Suprapubic skin (tissue), 4 donors: ENCODE measurements around the gene SMTNL2.
A peak's percentile ranks its signal among the peaks of the same experiment; 100 is the strongest.

Source experiments
- CTCF ChIP-seq, 2 donors: fragments of 200-600 bp in 1 of 2; fragments of 450-650 bp in 1 of 2; sonication (generic) in 1 of 2; IDR thresholded peaks; one replicate each; pipeline ENCODE4 v1.5.1; 2016 to 2019; ENCODE audit warnings: antibody characterized with exemption in 2 of 2, mild to moderate bottlenecking in 1 of 2, moderate library complexity in 1 of 2
- EP300 ChIP-seq: sonication (generic); formaldehyde crosslinking; IDR thresholded peaks from one replicate; pipeline ENCODE4 v1.6.1; 2017; ENCODE audit warnings: antibody characterized with exemption
- POLR2A ChIP-seq, 2 donors: fragments of 450-650 bp; IDR thresholded peaks; one replicate each; pipeline ENCODE4 v1.6.1; 2017; ENCODE audit warnings: antibody characterized with exemption in 2 of 2, mild to moderate bottlenecking in 2 of 2, moderate library complexity in 2 of 2
- POLR2AphosphoS5 ChIP-seq, 3 donors: sonication (generic); formaldehyde crosslinking; IDR thresholded peaks; one replicate each; pipeline ENCODE4 v1.6.1; 2017; ENCODE audit warnings: antibody characterized with exemption in 3 of 3

- TF ChIP-seq POLR2AphosphoS5 (IDR thresholded peaks at IDR 0.05) (no peak), CTCF (IDR thresholded peaks at IDR 0.05) (peak in 1 of 2 donors; percentile 65), POLR2A (IDR thresholded peaks at IDR 0.05) (no peak), EP300 (no peak)
Measured at GRCh38 chr17:4566785-4567184, 17.5 kb upstream of the SMTNL2 start.
